ENCODE results near the gene ZNF207.
A peak's percentile ranks its signal among the peaks of the same experiment; 100 is the strongest.
"Not testable (repeated sequence)": the region's sequence is repeated elsewhere in the genome, so short reads cannot be mapped to it uniquely, and the experiment has no call there.

Gene ZNF207

GRCh38 chr17:32349854-32350665, at the start of gene ZNF207:
Gene ZNF207, plus strand, starts transcription at chr17:32350157. Its CDS starts 129 bp downstream, at chr17:32350286.
- peak; percentile 97 to 98 for DNase-seq

GRCh38 chr17:32302037-32302436, 47.9 kb upstream of the ZNF207 start:
- DNase-seq: no peak

- DNase-seq: no peak
These were observed 46.9 kb upstream of the ZNF207 start for GRCh38 chr17:32302860-32303649.

- no peak for DNase-seq
These were observed 46.1 kb upstream of the ZNF207 start for GRCh38 chr17:32303781-32304288.

- no peak for DNase-seq
These were observed 44.9 kb upstream of the ZNF207 start for GRCh38 chr17:32305049-32305448.

- DNase-seq: no peak
These were observed 42.3 kb upstream of the ZNF207 start for GRCh38 chr17:32307658-32308057.

GRCh38 chr17:32311028-32311536, 38.9 kb upstream of the ZNF207 start:
- DNase-seq: no peak

GRCh38 chr17:32314636-32315035, 35.3 kb upstream of the ZNF207 start:
- no peak for DNase-seq

- no peak for DNase-seq
These were observed 34.8 kb upstream of the ZNF207 start for GRCh38 chr17:32315171-32315570.

GRCh38 chr17:32316653-32317052, 33.3 kb upstream of the ZNF207 start:
- not testable (repeated sequence) for DNase-seq

GRCh38 chr17:32317353-32317752, 32.6 kb upstream of the ZNF207 start:
- no peak for DNase-seq

GRCh38 chr17:32318071-32318470, 31.9 kb upstream of the ZNF207 start:
- no peak for DNase-seq

- DNase-seq: peak; percentile 89 to 91
These were observed 30.4 kb upstream of the ZNF207 start for GRCh38 chr17:32319548-32319905.

GRCh38 chr17:32320080-32320479, 29.9 kb upstream of the ZNF207 start:
- not testable (repeated sequence) for DNase-seq

- no peak for DNase-seq
These were observed 29.1 kb upstream of the ZNF207 start for GRCh38 chr17:32320847-32321246.

GRCh38 chr17:32323046-32323445, 26.9 kb upstream of the ZNF207 start:
- no peak for DNase-seq

- DNase-seq: peak in 1 of 2 experiments; percentile 24
These were observed 26.0 kb upstream of the ZNF207 start for GRCh38 chr17:32323811-32324491.

- no peak for DNase-seq
These were observed 22.0 kb upstream of the ZNF207 start for GRCh38 chr17:32327911-32328310.

GRCh38 chr17:32330147-32330546, 19.8 kb upstream of the ZNF207 start:
- no peak for DNase-seq

- DNase-seq: no peak
These were observed 18.5 kb upstream of the ZNF207 start for GRCh38 chr17:32331243-32332040.

GRCh38 chr17:32333187-32333586, 16.8 kb upstream of the ZNF207 start:
- no peak for DNase-seq

- no peak for DNase-seq
These were observed 14.9 kb upstream of the ZNF207 start for GRCh38 chr17:32335046-32335445.

All from activated T-cell treated with anti-CD3 and anti-CD28 coated beads, Interleukin-2, amount 50 U/mL, for 48 hours (primary cell).